GM12864 (cell line): ENCODE measurements around the gene TIFAB.

Experiments used
- DNase-seq: peaks from one replicate; pipeline ENCODE4 v3.0.0-alpha.2; 2011; ENCODE audit warnings: low read depth
- H3K4me3 ChIP-seq: 2 replicates; pipeline ENCODE4 v1.5.1; 2011; ENCODE audit warnings: mild to moderate bottlenecking, low read depth, low read length, control low read depth
- CTCF ChIP-seq: IDR thresholded peaks from 2 replicates; pipeline ENCODE4 v1.5.1; 2011; ENCODE audit warnings: low read depth, mild to moderate bottlenecking, moderate library complexity, low read length, control low read depth, inconsistent platforms; ENCODE audit errors: missing control alignments

The TIFAB gene

GRCh38 chr5:135430135-135430437 lies 22.1 kb downstream of the TIFAB start:
- no peak for DNase-seq
- H3K4me3 ChIP-seq, result no peak overlapping the region
- no peak for TF ChIP-seq CTCF

DNA sequence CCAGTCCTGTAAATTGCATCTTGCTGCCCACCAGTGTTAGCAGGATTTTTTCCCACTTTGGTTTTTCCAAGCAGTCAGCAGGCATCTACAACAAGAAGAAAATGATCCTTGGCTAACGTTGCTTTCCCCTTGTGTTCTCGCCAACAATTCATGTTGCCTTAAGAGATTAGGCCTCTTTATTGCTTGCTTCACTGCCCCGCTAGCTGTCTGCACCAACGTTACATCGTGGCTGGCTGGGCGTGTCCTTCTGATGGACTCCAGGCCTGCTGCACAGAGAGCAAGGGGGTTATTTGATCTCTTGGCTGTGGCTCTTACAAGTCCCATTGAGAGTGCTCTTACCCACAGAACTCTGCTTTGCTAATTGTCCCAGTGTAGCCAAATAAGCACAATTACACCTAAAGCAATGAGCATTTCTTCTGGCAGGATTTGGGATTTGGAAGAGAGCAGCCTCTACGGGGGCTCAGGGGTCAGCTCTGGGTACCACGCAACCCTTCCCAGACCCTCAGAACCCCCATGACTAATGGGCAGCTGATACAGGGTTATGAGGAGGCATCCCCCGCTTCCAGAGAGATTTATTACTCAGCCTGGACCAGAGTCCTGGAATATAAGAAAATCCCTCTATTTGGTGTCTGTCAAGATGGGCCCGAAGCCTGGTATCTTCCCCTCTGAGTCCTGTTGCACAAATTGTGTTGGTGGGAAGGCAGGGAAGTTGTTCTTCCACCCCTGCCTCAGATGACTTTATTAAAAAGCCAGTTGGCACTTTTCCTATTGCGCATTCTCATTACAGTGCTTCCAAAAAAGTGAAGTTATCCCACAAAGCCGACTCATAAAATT lies 22.6 kb downstream of the TIFAB start:
- H3K4me3 ChIP-seq, result no peak overlapping the region
- DNase-seq, result no peak
- no peak for TF ChIP-seq CTCF

DNA sequence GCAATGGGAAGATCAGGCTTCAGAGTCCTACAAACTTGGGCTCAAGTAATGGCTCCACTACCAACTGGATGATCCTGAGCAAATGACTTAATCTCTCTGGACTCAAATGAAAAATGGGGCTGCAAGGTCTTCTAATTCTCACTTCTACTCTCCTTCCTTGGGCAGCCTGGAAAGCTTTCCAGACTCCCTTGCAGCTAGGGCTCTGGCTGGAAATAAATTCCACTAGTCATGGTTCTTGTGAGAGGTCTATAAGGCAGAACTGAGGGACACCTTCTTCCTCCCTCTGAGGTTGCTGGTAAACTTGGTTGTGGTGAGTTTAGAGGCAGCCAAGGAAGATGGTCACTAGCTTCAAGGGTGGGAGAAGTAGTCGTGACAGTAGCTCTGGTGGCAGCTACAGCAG lies 23.6 kb downstream of the TIFAB start:
- H3K4me3 ChIP-seq, result no peak overlapping the region
- DNase-seq, result no peak
- no peak for TF ChIP-seq CTCF

DNA sequence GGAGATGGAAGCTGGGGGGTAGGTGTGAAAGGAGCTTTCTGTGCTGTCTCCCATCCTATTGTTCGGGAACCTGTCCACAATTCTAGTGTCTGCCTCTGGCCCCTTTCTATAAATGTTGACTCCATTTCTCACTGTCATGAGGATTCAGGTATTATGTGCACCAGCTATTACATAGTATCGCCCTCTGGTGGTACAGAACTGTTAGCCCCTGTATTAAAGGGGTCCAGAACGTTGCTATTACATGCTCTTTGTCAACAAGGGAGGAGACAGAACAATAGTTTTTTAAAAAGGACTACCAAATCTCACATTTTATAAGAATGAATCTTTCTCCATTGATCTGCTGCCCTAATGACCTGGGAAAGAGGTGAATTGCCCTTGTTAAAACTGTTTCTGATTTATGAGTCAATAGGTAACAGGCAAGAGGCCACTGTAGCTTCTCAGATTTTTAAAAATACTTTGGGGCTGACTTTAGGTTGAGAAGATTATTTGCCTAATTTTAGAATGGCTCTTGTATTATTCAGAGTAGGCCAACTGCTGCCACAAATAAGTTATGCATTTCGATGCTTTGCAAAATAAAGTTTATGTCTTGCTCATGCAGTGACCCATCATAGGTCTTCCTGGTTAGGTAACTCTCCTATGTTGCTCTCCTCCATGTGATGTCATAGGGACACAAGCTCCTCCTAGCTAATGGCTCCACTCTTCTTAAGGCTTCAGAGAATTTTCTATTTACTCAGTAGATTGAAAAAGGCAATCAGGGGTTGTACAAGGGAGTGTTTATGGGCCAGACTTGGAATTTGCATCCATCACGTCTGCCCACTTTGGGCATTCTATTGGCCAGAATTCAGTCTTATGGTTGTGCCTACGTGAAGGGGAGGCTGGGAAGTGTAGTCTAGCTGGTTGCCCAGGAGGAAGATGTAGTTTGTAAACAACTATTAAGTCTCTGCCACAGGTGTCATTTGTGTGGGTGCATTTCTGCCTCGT lies 25.8 kb downstream of the TIFAB start:
- DNase-seq, result no peak
- no peak overlapping the region for H3K4me3 ChIP-seq
- peak; percentile 73 for TF ChIP-seq CTCF

- no peak overlapping the region for H3K4me3 ChIP-seq
- DNase-seq, result no peak
- no peak for TF ChIP-seq CTCF
Observed at GRCh38 chr5:135425641-135426040, 26.5 kb downstream of the TIFAB start.

DNA sequence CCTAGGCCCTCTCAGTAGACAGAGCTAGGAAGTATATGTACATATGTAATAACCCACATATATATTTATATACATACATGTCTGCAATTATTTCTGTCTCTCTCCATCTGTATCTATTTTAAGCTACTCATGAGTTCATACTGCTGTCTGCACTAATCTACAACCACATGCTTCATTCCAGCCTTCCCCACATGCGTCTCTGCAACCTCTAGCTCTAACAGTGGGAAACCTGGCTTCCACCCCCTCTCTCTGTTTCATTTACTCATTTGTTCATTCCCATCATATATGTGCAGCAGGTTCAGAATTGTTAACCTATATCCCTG lies 28.3 kb downstream of the TIFAB start:
- TF ChIP-seq CTCF, result no peak
- H3K4me3 ChIP-seq, result no peak overlapping the region
- DNase-seq, result no peak
